DND-41 (cell line): ENCODE measurements around the gene FBXO21.

Experiments
- ATAC-seq: fragments of 200-7000 bp; cut with Tn5 transposase; 3 replicates; pipeline ENCODE4 v1.9.1; 2021; ENCODE audit warnings: low read depth; ENCODE audit not compliant: insufficient read depth
- DNase-seq: peaks from one replicate; pipeline ENCODE4 v3.0.0-alpha.2; 2020
- H2AFZ ChIP-seq: 2 replicates; pipeline ENCODE4 v1.6.0; 2012; ENCODE audit warnings: low read depth, low read length
- H3K27ac ChIP-seq: 2 replicates; pipeline ENCODE4 v1.5.1; 2012; ENCODE audit warnings: low read length, inconsistent platforms
- H3K27me3 ChIP-seq: fragments of 200-600 bp; sonication (generic); 2 replicates; pipeline ENCODE4 v1.6.0; 2012; ENCODE audit warnings: low read length, mild to moderate bottlenecking, inconsistent platforms; ENCODE audit not compliant: insufficient read depth, poor library complexity
- H3K36me3 ChIP-seq: 2 replicates; pipeline ENCODE4 v1.5.1; 2012; ENCODE audit warnings: low read length, inconsistent platforms; ENCODE audit not compliant: insufficient read depth
- H3K4me1 ChIP-seq: 2 replicates; pipeline ENCODE4 v1.5.1; 2012; ENCODE audit warnings: mild to moderate bottlenecking, low read length; ENCODE audit not compliant: insufficient read depth
- H3K4me2 ChIP-seq: 2 replicates; pipeline ENCODE4 v1.6.0; 2012; ENCODE audit warnings: mild to moderate bottlenecking, moderate library complexity, low read length, inconsistent platforms; ENCODE audit not compliant: insufficient read depth
- H3K4me3 ChIP-seq, 2 experiments: fragments of 200-600 bp in 1 of 2; shearing (Covaris generic) in 1 of 2; 2 replicates each; pipeline ENCODE4 v1.5.1; 2012 to 2016; ENCODE audit warnings: inconsistent platforms in 2 of 2, low read length in 2 of 2, mild to moderate bottlenecking in 2 of 2, low read depth in 1 of 2, moderate library complexity in 1 of 2
- H3K79me2 ChIP-seq: 2 replicates; pipeline ENCODE4 v1.6.0; 2012; ENCODE audit warnings: low read length, inconsistent platforms; ENCODE audit not compliant: insufficient read depth
- H3K9ac ChIP-seq: 2 replicates; pipeline ENCODE4 v1.6.0; 2012; ENCODE audit warnings: low read depth, mild to moderate bottlenecking, inconsistent platforms, low read length, moderate library complexity
- H3K9me3 ChIP-seq: 2 replicates; pipeline ENCODE4 v1.5.1; 2012; ENCODE audit warnings: low read length, moderate library complexity, mild to moderate bottlenecking, inconsistent platforms; ENCODE audit not compliant: insufficient read depth, severe bottlenecking
- H4K20me1 ChIP-seq: 2 replicates; pipeline ENCODE4 v1.6.0; 2012; ENCODE audit warnings: low read length; ENCODE audit not compliant: insufficient read depth
- EZH2 ChIP-seq: IDR thresholded peaks from 3 replicates; pipeline ENCODE4 v1.6.1; 2012; ENCODE audit warnings: borderline replicate concordance, low read depth, mild to moderate bottlenecking, moderate library complexity, low read length, inconsistent platforms; ENCODE audit not compliant: severe bottlenecking
- TF ChIP-seq, protein P1 (sequence below): IDR thresholded peaks from 2 replicates; pipeline ENCODE4 v1.5.1; 2012; ENCODE audit warnings: borderline replicate concordance, low read length, moderate library complexity, mild to moderate bottlenecking; ENCODE audit not compliant: poor library complexity, severe bottlenecking; ENCODE audit errors: extremely low read depth

The FBXO21 gene

DNA sequence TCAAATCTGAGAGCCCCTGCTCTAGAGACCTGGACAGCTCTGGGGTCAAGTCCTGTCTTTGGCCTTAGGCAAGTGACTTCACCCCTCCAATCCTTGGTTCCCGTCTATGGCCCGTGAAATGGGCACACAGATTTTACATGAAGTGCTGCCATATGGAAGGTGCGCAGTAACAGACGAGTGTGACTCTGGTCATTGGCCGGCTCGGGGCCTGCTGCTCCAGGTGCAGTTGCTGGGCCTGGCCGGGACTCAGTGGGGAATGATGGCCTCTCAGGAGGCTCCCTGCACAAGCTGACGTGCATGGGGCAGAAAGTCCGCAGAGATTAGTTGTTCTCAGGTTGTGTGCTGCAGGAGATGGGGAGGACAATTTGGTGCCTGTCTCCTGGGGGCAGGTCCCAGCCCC is 77.0 kb downstream of the FBXO21 start:
- Histone ChIP-seq H3K4me3 (no peak overlapping the region), H3K36me3 (no peaks in the 10 kb centered on the region), H3K9ac (no peak overlapping the region), H3K9me3 (no peaks in the 10 kb centered on the region), H3K4me2 (no peak overlapping the region), H3K27ac (no peak overlapping the region), H4K20me1 (no peaks in the 10 kb centered on the region), H2AFZ (no peak overlapping the region), H3K27me3 (no peaks in the 10 kb centered on the region), H3K79me2 (no peaks in the 10 kb centered on the region), H3K4me1 (peaks cover 15% of the 10 kb centered on the region)
- no peak for ATAC-seq
- DNase-seq, result no peak
- TF ChIP-seq EZH2, result no peak
- TF ChIP-seq, protein P1, sequence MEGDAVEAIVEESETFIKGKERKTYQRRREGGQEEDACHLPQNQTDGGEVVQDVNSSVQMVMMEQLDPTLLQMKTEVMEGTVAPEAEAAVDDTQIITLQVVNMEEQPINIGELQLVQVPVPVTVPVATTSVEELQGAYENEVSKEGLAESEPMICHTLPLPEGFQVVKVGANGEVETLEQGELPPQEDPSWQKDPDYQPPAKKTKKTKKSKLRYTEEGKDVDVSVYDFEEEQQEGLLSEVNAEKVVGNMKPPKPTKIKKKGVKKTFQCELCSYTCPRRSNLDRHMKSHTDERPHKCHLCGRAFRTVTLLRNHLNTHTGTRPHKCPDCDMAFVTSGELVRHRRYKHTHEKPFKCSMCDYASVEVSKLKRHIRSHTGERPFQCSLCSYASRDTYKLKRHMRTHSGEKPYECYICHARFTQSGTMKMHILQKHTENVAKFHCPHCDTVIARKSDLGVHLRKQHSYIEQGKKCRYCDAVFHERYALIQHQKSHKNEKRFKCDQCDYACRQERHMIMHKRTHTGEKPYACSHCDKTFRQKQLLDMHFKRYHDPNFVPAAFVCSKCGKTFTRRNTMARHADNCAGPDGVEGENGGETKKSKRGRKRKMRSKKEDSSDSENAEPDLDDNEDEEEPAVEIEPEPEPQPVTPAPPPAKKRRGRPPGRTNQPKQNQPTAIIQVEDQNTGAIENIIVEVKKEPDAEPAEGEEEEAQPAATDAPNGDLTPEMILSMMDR, result no peak

DNA sequence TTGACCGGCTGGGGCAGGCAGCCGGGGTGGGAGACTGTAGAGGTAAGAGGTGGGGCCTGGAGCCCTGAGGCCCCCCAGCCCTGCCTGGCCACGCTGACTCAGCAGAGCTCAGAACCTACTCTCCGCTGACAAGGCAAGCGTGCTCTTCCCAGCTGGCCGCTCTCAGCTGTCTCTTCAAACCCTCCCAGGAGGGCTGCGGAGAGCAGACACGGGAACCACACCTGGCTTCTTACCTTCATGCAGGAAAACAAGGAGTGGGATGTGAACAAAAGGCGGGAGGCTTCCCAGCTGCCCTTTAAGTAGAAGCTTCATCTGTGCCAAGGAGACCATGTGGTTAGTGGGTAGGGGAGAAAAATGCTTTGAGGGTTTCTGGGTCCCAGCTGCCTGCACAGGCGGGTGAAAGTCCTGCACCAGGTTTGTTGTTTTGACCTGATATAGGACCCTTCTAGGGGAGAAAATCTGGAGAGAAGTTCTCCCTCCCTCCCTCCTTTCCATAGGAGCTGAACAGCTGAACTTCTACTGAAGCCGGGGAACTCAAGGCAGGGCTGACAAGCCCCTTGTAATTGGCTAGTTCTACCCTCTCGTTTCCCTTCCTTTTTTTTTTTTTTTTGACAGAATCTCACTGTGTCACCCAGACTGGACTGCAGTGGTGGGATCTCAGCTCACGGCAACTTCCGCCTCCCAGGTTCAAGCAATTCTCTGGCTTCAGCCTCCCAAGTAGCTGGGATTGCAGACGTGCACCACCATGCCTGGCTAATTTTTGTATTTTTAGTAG is 78.3 kb downstream of the FBXO21 start:
- peaks cover 15% of the 10 kb centered on the region for H3K4me1 ChIP-seq
- H3K9me3 ChIP-seq, result no peaks in the 10 kb centered on the region
- no peaks in the 10 kb centered on the region for H3K27me3 ChIP-seq
- DNase-seq (peak; percentile 30), ATAC-seq (peak; percentile 65)
- no peaks in the 10 kb centered on the region for H3K79me2 ChIP-seq
- no peak overlapping the region for H3K27ac ChIP-seq
- H3K4me3 ChIP-seq, result no peak overlapping the region
- no peaks in the 10 kb centered on the region for H3K36me3 ChIP-seq
- H4K20me1 ChIP-seq, result no peaks in the 10 kb centered on the region
- H3K4me2 ChIP-seq, result no peak overlapping the region
- H2AFZ ChIP-seq, result no peak overlapping the region
- TF ChIP-seq, protein P1, result no peak
- TF ChIP-seq EZH2, result no peak
- H3K9ac ChIP-seq, result no peak overlapping the region

DNA sequence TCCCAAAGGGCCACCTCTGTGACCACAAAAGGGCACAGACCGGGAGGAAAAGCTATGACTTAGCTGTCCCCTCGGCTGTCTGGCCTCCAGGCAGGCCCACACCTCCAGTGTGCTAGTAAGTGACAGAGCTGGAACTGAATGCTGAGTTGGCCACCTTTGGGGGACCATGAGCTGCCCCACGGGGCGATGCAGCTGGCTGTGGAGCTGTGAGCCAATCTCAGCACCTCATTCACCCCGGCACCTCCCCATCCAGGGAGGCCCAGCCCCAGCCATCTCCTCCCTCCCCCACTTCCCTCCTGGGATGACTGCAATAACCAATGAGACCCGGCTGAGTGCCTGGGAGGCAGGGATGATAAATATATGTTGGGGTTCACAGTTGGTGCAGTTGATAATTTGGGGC is 78.9 kb downstream of the FBXO21 start:
- Histone ChIP-seq H3K27me3 (no peaks in the 10 kb centered on the region), H3K4me1 (peaks cover 15% of the 10 kb centered on the region), H3K27ac (no peak overlapping the region), H3K36me3 (no peaks in the 10 kb centered on the region), H3K9me3 (no peaks in the 10 kb centered on the region), H3K9ac (no peak overlapping the region), H3K79me2 (no peaks in the 10 kb centered on the region), H4K20me1 (no peaks in the 10 kb centered on the region), H2AFZ (no peak overlapping the region), H3K4me2 (no peak overlapping the region), H3K4me3 (no peak overlapping the region)
- TF ChIP-seq, protein P1, result no peak
- no peak for TF ChIP-seq EZH2
- ATAC-seq (peak; percentile 29; the same call in 2 of the 3 replicates), DNase-seq (no peak)
